ENCODE results near the gene GPSM1.
"Not testable (repeated sequence)": the region's sequence is repeated elsewhere in the genome, so short reads cannot be mapped to it uniquely, and the experiment has no call there.

GPSM1 gene

DNA sequence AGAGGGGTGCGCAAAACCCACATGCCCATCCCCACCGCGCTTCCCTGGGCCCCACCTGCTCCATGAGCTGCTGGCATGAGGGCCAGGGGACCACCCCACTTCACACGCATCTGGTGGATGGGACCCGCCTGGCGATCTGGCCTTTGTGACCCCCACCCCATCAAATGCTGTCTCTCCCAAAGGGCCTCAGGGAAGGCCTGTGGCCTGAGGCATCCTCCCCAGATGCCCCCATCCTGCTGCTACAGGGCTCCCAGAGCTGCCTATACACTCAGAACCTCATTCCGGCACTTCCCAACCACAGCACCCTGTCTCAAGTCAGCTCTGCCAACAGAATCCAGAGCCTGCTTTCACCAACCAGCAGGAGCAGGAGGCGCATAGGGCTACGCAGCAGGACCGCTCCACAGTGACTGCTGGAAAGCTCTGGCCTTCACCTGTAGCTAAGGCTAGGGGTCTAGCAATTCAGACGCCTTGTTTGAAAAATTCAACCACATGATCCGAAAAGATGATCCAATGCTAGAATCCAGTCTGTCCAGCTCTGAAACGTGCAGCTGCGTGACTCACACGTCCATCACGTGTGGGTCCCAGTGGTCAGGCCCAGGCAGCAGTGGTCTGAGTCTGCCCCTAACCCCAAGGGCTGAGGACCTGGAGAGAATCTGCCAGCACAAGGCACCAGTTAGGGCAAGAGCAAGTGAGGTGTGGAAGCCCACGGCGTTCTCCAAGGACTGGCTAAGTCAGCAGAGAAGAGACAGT is 74.0 kb downstream of the GPSM1 start:
- DNase-seq: no peak

- no peak for DNase-seq
Observed at GRCh38 chr9:136402067-136402466, 74.7 kb downstream of the GPSM1 start.

GRCh38 chr9:136403538-136403914 is 76.2 kb downstream of the GPSM1 start:
- DNase-seq: no peak

GRCh38 chr9:136403915-136404800 is 76.8 kb downstream of the GPSM1 start:
- DNase-seq: no peak

DNA sequence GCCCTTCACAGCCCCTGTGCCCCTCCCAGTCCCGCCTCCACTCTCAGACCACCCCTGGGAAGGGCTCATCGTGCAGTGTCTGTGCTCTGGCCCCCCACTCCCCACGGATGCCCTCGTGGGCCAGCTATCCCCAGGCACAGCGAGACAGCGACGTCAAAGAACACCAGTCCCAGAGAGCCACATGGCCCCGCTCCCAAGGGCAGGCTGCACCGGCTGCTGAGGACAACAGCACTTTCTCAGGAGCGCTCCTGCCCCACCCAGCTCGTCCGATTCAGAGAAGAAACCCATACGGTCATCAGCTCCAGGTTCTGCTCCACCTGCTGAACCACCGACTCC is 77.4 kb downstream of the GPSM1 start:
- DNase-seq: no peak

GRCh38 chr9:136405481-136405880 is 78.1 kb downstream of the GPSM1 start:
- DNase-seq: no peak

DNA sequence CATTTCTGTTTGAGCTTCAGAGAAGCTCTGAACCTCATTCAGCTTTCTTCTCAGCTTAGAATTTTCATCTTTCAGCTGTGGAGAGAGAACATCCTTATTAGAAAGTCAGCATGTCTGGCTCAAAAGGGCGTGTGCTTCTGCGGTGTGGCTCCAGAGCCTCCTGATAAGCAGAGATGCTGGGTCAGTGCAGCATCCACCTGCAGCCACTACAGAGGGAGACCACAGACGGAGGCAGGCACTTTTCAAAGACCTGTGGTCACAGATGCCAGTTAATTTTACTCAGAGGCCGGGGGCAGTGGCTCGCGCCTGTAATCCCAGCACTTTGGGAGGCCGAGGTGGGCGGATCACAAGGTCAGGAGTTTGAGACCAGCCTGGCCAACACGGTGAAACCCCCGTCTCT is 78.6 kb downstream of the GPSM1 start:
- DNase-seq: not testable (repeated sequence)

GRCh38 chr9:136407061-136407460 is 79.7 kb downstream of the GPSM1 start:
- not testable (repeated sequence) for DNase-seq

DNA sequence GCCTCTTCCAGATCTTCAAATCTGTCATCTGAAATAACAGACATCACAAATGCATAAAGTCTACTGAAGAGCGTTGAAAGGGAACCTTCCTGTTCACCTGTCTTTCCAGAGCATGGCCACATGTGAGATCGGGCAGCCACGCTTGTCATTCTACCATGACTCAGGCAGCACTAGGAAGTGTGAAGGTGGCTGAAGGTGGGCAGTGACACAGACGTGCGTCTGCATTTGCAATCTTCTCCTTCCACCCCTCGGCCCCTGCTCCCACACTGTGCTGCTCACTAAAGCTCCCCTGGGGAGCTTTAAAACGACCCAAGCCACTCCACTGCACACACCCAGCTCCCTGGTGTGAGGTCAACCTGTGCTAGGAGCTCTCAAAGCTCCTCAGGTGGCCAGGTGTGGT is 80.6 kb downstream of the GPSM1 start:
- DNase-seq: no peak
